Placental epithelial cell (primary cell): ENCODE results near the gene MCCC2. TPM values are rescaled to one million over a fixed set of nuclear protein-coding genes. Genes with fewer than 3 reads are reported as not detected.

ENCODE experiments used
- small RNA-seq: library from RNA; depleted of rRNA; stranded (forward); fragments of <200 nt; gene quantifications from one replicate; pipeline ENCODE3, GENCODE V24; 2012
- total RNA-seq: library from RNA; depleted of rRNA; stranded (reverse); fragments of >200 nt; gene quantifications from 2 replicates; pipeline ENCODE4 v1.2.3, GENCODE V29; 2012

The MCCC2 gene
- total RNA-seq = 16.5 and 21.7 TPM in 2 replicates

DNA sequence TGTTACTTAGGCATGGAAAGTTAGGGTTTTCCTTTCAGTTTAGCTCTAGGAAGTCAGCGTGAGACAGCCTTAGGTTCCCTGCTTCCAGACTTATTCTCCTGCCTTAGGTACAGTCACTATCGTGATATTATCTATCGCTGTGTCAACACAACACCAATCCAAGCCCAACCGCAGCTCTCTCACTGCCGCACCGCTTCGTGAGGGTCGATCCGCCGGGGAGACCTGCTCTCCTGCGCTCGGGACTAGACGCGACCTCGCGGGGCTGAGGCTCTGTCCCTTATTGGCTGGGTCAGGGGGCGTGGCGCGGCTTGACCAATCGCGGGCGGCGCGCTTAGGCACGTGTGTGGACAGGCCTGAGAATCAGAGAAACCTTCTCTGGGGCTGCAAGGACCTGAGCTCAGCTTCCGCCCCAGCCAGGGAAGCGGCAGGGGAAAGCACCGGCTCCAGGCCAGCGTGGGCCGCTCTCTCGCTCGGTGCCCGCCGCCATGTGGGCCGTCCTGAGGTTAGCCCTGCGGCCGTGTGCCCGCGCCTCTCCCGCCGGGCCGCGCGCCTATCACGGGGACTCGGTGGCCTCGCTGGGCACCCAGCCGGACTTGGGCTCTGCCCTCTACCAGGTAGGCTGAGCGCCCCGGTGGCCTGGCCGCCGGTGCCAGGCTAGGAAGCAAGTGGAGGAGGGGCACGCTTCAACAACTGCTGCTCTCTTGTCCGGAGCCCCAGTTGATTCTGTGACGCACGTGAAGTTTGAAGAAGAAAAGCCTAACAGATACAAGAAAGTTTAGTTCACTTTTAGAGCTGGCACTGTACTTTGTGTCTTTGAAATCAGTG lies at the start of gene MCCC2:
TSS of gene MCCC2 (plus strand) at position 400 of the 825 bp plus-strand sequence. CDS start at position 486, 86 bp downstream.

Small RNA genes within 50 kb of the gene (small RNA-seq; reads per million reads assigned to genes)
- not detected for gene HMGN1P12

Other genes with a start within 250 kb of the MCCC2 start
- 18.5 and 20.0 TPM in 2 replicates for gene BDP1, start 131.7 kb upstream of the MCCC2 start, total RNA-seq
- not detected in 2 replicates for gene CARTPT, start 131.9 kb downstream of the MCCC2 start, total RNA-seq